ENCODE data around the gene KIAA0513.

DNA sequence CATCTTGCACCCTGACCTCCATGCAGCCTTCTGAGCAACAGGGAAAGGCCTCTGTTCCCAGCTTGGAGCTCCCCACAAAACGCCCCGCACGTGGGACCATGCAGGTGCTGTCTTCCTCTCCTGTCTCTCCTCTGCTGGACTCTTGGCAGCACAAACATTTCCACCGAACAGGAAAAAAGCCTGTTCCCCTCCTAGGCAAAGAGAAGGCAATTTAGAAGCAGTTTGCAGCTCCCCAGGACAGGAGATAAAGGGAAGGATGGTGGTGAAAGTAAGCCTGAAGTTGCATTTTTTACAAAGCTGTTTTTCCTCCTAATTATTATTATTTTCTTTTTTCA, 92.4 kb downstream of the KIAA0513 start:
- TF ChIP-seq SPI1 (IDR thresholded peaks at IDR 0.05; ENCODE audit: low read depth, low read length), result no peak
- no peak for TF ChIP-seq POLR2AphosphoS5 (IDR thresholded peaks at IDR 0.05; ENCODE audit: low read depth, low read length)
- no peak for TF ChIP-seq POLR2A (IDR thresholded peaks at IDR 0.05; ENCODE audit: low read depth, low read length)
- TF ChIP-seq PAX5 (IDR thresholded peaks at IDR 0.05; ENCODE audit: insufficient read depth, low read length, severe bottlenecking), result no peak
- TF ChIP-seq TAF1 (IDR thresholded peaks at IDR 0.05; ENCODE audit: low read depth, low read length), result no peak
- TF ChIP-seq POU2F2 (IDR thresholded peaks at IDR 0.05; ENCODE audit: low read depth, low read length), result no peak
